Measurements from ENCODE around the gene FYN. TPM values are rescaled to one million over a fixed set of nuclear protein-coding genes. Genes with fewer than 3 reads are reported as not detected.
A peak's percentile ranks its signal among the peaks of the same experiment; 100 is the strongest.

The FYN gene
- total and polyA plus RNA-seq, 2 of the 13 experiments (the other 11 are each of a cell fraction or from before 2014, with no cell fraction given): 15.5 to 24.6 TPM

- TF ChIP-seq AHDC1 (CRISPR knock-in tag; IDR thresholded peaks at IDR 0.05; ENCODE audit: borderline replicate concordance) (peak; percentile 62; the same call in 1 of the 2 replicates), AFF4 (CRISPR knock-in tag; IDR thresholded peaks at IDR 0.05) (no peak), HDAC1 (CRISPR knock-in tag; IDR thresholded peaks at IDR 0.05) (peak; percentile 42; the same call in 1 of the 2 replicates), MLX (CRISPR knock-in tag; IDR thresholded peaks at IDR 0.05) (peak; percentile 54; the same call in 1 of the 2 replicates), ZBTB2 (CRISPR knock-in tag; IDR thresholded peaks at IDR 0.05; ENCODE audit: low read depth) (no peak), ZMYM4 (CRISPR knock-in tag; IDR thresholded peaks at IDR 0.05) (peak; percentile 36; the same call in 1 of the 2 replicates), HDAC2 (CRISPR knock-in tag; IDR thresholded peaks at IDR 0.05) (peak; percentile 33; the same call in 1 of the 2 replicates), LCORL (IDR thresholded peaks at IDR 0.05) (no peak), LCORL (CRISPR knock-in tag; IDR thresholded peaks at IDR 0.05) (0 out of 2 replicates have a peak, but pooled peaks have one; percentile 16), ZNF816 (CRISPR knock-in tag; IDR thresholded peaks at IDR 0.05; ENCODE audit: borderline replicate concordance) (no peak), KDM1A (CRISPR knock-in tag; IDR thresholded peaks at IDR 0.05) (no peak), NR2F6 (IDR thresholded peaks at IDR 0.05) (no peak), NR2F6 (CRISPR knock-in tag; IDR thresholded peaks at IDR 0.05) (no peak), NFATC3 (CRISPR knock-in tag; IDR thresholded peaks at IDR 0.05) (no peak), YEATS2 (CRISPR knock-in tag; IDR thresholded peaks at IDR 0.05; ENCODE audit: borderline replicate concordance) (no peak), SNRNP70 (IDR thresholded peaks at IDR 0.05; ENCODE audit: low read depth, low read length) (no peak), DRAP1 (CRISPR knock-in tag; IDR thresholded peaks at IDR 0.05) (no peak), RFX3 (CRISPR knock-in tag; IDR thresholded peaks at IDR 0.05) (no peak), HOXA5 (CRISPR knock-in tag; IDR thresholded peaks at IDR 0.05) (no peak), SP1 (IDR thresholded peaks at IDR 0.05) (no peak), SP1 (CRISPR knock-in tag; IDR thresholded peaks at IDR 0.05) (no peak), MYC (CRISPR knock-in tag; IDR thresholded peaks at IDR 0.05; ENCODE audit: borderline replicate concordance) (no peak)
Observed at GRCh38 chr6:111676383-111676782, 196.9 kb downstream of the FYN start (continued).

All from HepG2 (cell line).